Colonic mucosa (tissue), 4 donors: ENCODE data around the gene ZPLD1. TPM values are rescaled to one million over a fixed set of nuclear protein-coding genes. Genes with fewer than 3 reads are reported as not detected.

Source experiments
- DNase-seq: peaks from one replicate; pipeline ENCODE4 v3.0.0-alpha.2; 2020
- H3K27ac ChIP-seq: fragments of 200-600 bp; one replicate; pipeline ENCODE4 v1.8.0; 2021
- H3K27me3 ChIP-seq: fragments of 200-600 bp; one replicate; pipeline ENCODE4 v1.8.0; 2021
- H3K36me3 ChIP-seq: fragments of 200-600 bp; one replicate; pipeline ENCODE4 v1.8.0; 2021
- H3K4me1 ChIP-seq: fragments of 200-600 bp; one replicate; pipeline ENCODE4 v1.8.0; 2021; ENCODE audit warnings: mild to moderate bottlenecking
- H3K4me3 ChIP-seq: fragments of 200-600 bp; one replicate; pipeline ENCODE4 v1.8.0; 2021
- H3K9ac ChIP-seq, 2 donors: one replicate each; pipeline ENCODE4 v1.7.0; 2013; ENCODE audit warnings: control low read depth in 2 of 2, low read depth in 2 of 2, low read length in 2 of 2
- H3K9me3 ChIP-seq: fragments of 200-600 bp; one replicate; pipeline ENCODE4 v1.8.0; 2021
- intact Hi-C: fragments of 100-400 bp; cut with DNase I; formaldehyde crosslinking; loops from one replicate; pipeline ENCODE4 v1.14.1; 2022
- total RNA-seq, 2 donors: library from RNA; stranded (reverse); fragmentation: NEBNext Ultra II Directional in 1 of 2; extraction: Animal tissue kit (Norgen Biotek cat#: 25700) in 1 of 2; gene quantifications; one replicate each; pipeline ENCODE4 v1.2.1, GENCODE V29; 2021
- TF ChIP-seq, protein P1 (sequence below): fragments of 200-600 bp; IDR thresholded peaks from one replicate; pipeline ENCODE4 v1.8.0; 2022; ENCODE audit warnings: antibody characterized with exemption, mild to moderate bottlenecking
- donor health status: healthy.
- donor health status: DM: no; HTN: no; CAD: no.
- donor health status: DM: no; HTN: no; CAD: no.

ZPLD1 gene
- total RNA-seq, 2 donors from 2014 or later, result 0.05 TPM; not detected in 1

DNA sequence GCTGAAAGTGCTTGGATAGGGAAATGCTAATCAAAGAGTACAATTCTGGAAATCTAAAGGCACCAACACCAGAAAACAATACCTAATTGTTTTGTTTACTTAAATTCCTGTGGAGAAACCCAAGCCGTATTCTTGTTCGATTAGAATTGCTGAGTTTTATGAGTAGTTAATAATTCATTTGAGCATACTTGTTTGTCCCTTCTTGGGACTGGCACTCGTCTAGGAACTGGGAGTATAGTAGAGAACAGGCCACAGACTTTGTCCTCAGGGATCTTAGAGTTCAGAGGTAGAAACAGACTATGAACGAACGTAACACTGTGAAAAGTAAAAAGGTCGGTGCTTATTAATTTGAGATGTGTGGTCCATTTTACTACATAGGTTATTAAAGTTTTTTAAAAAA lies 39.4 kb downstream of the ZPLD1 start:
- Histone ChIP-seq H3K27me3 (no peaks in the 10 kb centered on the region), H3K36me3 (no peaks in the 10 kb centered on the region), H3K9me3 (no peaks in the 10 kb centered on the region), H3K9ac (no peak overlapping the region), H3K4me3 (no peak overlapping the region), H3K27ac (no peak overlapping the region), H3K4me1 (no peaks in the 10 kb centered on the region)
- TF ChIP-seq, protein P1, sequence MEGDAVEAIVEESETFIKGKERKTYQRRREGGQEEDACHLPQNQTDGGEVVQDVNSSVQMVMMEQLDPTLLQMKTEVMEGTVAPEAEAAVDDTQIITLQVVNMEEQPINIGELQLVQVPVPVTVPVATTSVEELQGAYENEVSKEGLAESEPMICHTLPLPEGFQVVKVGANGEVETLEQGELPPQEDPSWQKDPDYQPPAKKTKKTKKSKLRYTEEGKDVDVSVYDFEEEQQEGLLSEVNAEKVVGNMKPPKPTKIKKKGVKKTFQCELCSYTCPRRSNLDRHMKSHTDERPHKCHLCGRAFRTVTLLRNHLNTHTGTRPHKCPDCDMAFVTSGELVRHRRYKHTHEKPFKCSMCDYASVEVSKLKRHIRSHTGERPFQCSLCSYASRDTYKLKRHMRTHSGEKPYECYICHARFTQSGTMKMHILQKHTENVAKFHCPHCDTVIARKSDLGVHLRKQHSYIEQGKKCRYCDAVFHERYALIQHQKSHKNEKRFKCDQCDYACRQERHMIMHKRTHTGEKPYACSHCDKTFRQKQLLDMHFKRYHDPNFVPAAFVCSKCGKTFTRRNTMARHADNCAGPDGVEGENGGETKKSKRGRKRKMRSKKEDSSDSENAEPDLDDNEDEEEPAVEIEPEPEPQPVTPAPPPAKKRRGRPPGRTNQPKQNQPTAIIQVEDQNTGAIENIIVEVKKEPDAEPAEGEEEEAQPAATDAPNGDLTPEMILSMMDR, result no peak
- intact Hi-C loops, result no loop called here
- no peak for DNase-seq

DNA sequence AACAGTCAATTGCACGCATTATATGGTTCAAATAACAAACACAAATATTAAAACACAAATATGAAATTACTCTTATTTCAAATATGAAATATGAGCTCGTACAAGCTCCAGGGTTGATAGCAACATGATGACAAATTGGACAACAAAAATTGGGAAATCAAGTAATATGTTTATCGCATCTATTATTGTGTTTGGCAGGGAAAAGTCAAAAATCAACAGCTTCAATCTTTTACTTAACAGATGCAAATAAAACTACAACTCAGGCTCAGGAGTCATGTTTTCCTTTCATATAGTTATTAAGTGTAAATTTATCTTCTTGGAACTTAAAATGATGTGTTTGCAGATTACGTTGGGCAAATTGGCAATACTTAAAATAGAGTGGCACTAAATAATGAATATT lies 41.4 kb downstream of the ZPLD1 start:
- Histone ChIP-seq H3K36me3 (no peaks in the 10 kb centered on the region), H3K4me3 (no peak overlapping the region), H3K4me1 (no peaks in the 10 kb centered on the region), H3K27me3 (no peaks in the 10 kb centered on the region), H3K9me3 (no peaks in the 10 kb centered on the region), H3K27ac (no peak overlapping the region), H3K9ac (no peak overlapping the region)
- no peak for DNase-seq
- TF ChIP-seq, protein P1, result no peak
- intact Hi-C loops, result no loop called here

DNA sequence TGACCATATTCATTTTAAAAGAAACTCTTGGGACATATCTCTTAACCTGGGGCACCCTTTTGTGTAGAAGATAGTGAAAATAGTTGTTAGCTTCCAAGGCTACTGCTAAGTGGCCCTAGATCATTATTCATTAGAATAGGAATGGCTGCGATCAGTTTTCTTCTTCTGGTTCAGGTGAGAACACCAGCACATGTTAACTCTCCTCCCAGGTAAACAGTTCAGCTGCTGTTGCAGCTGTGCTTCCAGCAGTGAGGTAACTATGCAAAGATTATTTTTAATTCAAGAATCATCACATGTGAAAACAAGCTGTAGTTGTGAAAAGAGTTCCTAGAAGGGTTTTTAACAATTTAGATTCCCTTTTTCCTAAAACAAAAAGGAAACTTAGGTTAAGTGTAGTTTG lies 43.3 kb downstream of the ZPLD1 start:
- Histone ChIP-seq H3K9me3 (no peaks in the 10 kb centered on the region), H3K4me3 (no peak overlapping the region), H3K4me1 (no peaks in the 10 kb centered on the region), H3K36me3 (no peaks in the 10 kb centered on the region), H3K27me3 (no peaks in the 10 kb centered on the region), H3K27ac (no peak overlapping the region), H3K9ac (no peak overlapping the region)
- intact Hi-C loops, result no loop called here
- no peak for DNase-seq
- TF ChIP-seq, protein P1, result no peak

DNA sequence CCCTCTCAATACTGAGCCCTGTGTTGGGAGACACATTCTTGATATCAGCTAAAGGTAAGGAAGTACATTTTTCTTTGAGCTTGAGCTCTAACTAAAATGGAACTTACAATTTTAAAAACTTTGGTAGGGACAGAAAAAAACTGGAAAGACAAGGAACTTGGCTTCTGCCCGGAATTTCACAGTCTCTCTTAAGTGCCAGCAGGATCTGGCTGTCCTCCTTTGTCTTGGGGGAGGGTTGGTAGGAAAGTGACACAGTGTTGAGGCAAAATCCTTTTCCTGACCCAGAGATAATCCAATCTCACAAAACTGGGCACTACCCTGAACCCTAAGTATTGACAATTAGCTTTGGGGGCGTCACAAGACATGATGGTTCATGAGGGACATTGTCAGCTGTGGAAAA lies 45.3 kb downstream of the ZPLD1 start:
- Histone ChIP-seq H3K9ac (no peak overlapping the region), H3K4me3 (no peak overlapping the region), H3K9me3 (no peaks in the 10 kb centered on the region), H3K27ac (no peak overlapping the region), H3K27me3 (no peaks in the 10 kb centered on the region), H3K36me3 (no peaks in the 10 kb centered on the region), H3K4me1 (no peaks in the 10 kb centered on the region)
- TF ChIP-seq, protein P1, result no peak
- intact Hi-C loops, result no loop called here
- DNase-seq, result no peak

DNA sequence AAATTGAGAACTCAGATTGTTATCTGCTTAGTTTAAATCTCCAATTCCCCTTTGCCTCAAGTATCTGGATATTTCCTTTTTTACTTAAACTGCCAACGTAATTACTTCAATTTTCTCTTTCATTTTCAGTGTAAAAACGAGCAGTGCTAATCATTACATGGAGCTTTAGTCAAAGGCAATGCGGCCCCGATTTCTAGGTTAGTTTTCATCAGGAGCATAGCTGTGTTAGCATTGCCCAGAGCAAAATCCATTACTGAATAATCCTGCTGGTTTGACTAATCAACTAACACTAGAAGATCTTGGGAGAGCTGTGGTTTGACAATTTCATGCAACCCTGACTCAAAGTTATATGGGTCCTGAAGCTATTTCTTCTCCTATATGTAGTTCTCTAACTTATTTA lies 46.2 kb downstream of the ZPLD1 start:
- intact Hi-C loops, result no loop called here
- Histone ChIP-seq H3K9me3 (no peaks in the 10 kb centered on the region), H3K9ac (no peak overlapping the region), H3K36me3 (no peaks in the 10 kb centered on the region), H3K27ac (no peak overlapping the region), H3K4me1 (no peaks in the 10 kb centered on the region), H3K4me3 (no peak overlapping the region), H3K27me3 (no peaks in the 10 kb centered on the region)
- TF ChIP-seq, protein P1, result no peak
- no peak for DNase-seq

DNA sequence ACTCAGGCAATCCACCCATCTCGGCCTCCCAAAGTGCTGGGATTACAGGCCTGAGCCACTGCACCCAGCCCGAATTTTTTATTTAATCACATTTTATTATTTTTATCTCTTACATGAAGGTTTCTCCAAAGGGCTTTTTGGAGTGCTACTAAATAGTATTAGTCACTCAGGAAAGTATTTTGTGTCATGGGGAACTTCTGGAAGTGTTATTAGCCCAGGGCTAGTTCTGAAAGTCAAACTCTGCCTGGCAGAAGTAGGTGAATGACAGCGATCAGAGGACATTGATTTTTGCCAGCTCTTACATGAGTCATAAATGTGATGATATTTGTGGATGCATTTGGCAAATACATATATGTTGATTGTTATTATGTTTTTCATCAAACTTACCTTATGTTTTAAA lies 48.7 kb downstream of the ZPLD1 start:
- no peak overlapping the region for H3K9ac ChIP-seq
- no peaks in the 10 kb centered on the region for H3K4me1 ChIP-seq
- intact Hi-C loops, result no loop called here
- H3K27ac ChIP-seq, result no peak overlapping the region
- no peak overlapping the region for H3K4me3 ChIP-seq
- H3K27me3 ChIP-seq, result no peaks in the 10 kb centered on the region
- TF ChIP-seq, protein P1, result no peak
- no peaks in the 10 kb centered on the region for H3K9me3 ChIP-seq
- no peak for DNase-seq
- no peaks in the 10 kb centered on the region for H3K36me3 ChIP-seq
